Parathyroid adenoma (tissue), 2 donors: ENCODE results near the gene ALDH1A1.

Source experiments
- H2AFZ ChIP-seq: fragments of 300-600 bp; sonication (generic); one replicate; pipeline ENCODE4 v1.7.0; 2017; ENCODE audit warnings: antibody characterized with exemption, mild to moderate bottlenecking
- H3K27ac ChIP-seq: fragments of 300-600 bp; sonication (generic); one replicate; pipeline ENCODE4 v1.7.0; 2017
- H3K27me3 ChIP-seq: fragments of 300-600 bp; sonication (generic); one replicate; pipeline ENCODE4 v1.7.0; 2017; ENCODE audit warnings: low read length; ENCODE audit not compliant: control insufficient read depth, insufficient read depth
- H3K36me3 ChIP-seq: fragments of 300-600 bp; sonication (generic); one replicate; pipeline ENCODE4 v1.7.0; 2017; ENCODE audit warnings: low read length; ENCODE audit not compliant: control insufficient read depth, insufficient read depth
- H3K4me1 ChIP-seq: fragments of 300-600 bp; sonication (generic); one replicate; pipeline ENCODE4 v1.7.0; 2017; ENCODE audit warnings: control low read depth
- H3K4me2 ChIP-seq: fragments of 300-600 bp; sonication (generic); one replicate; pipeline ENCODE4 v1.7.0; 2017; ENCODE audit warnings: low read length
- H3K4me3 ChIP-seq: fragments of 300-600 bp; sonication (generic); one replicate; pipeline ENCODE4 v1.7.0; 2017; ENCODE audit warnings: low read depth, low read length
- H3K79me2 ChIP-seq: fragments of 300-600 bp; sonication (generic); one replicate; pipeline ENCODE4 v1.7.0; 2017; ENCODE audit warnings: control low read depth
- H3K9ac ChIP-seq: fragments of 300-600 bp; sonication (generic); one replicate; pipeline ENCODE4 v1.7.0; 2017; ENCODE audit warnings: mild to moderate bottlenecking
- H3K9me3 ChIP-seq: fragments of 300-600 bp; sonication (generic); one replicate; pipeline ENCODE4 v1.7.0; 2017; ENCODE audit warnings: low read length; ENCODE audit not compliant: control insufficient read depth
- CTCF ChIP-seq: fragments of 300-600 bp; sonication (generic); IDR thresholded peaks from one replicate; pipeline ENCODE4 v1.7.0; 2017; ENCODE audit warnings: antibody characterized with exemption, mild to moderate bottlenecking
- donor health status: primary hyperparathyroidism.

ALDH1A1 gene

GRCh38 chr9:72986522-72987116 is 33.8 kb upstream of the ALDH1A1 start:
- Histone ChIP-seq H3K36me3 (no peaks in the 10 kb centered on the region), H3K4me3 (no peak overlapping the region), H3K27ac (no peak overlapping the region), H3K9ac (no peak overlapping the region), H3K79me2 (no peaks in the 10 kb centered on the region), H3K4me2 (no peak overlapping the region), H3K27me3 (no peaks in the 10 kb centered on the region), H3K9me3 (no peaks in the 10 kb centered on the region), H3K4me1 (no peaks in the 10 kb centered on the region), H2AFZ (no peak overlapping the region)
- TF ChIP-seq CTCF = no peak

GRCh38 chr9:72985746-72986145 is 32.9 kb upstream of the ALDH1A1 start:
- Histone ChIP-seq H3K9ac (no peak overlapping the region), H3K4me1 (no peaks in the 10 kb centered on the region), H3K4me2 (no peak overlapping the region), H3K9me3 (no peaks in the 10 kb centered on the region), H2AFZ (no peak overlapping the region), H3K36me3 (no peaks in the 10 kb centered on the region), H3K4me3 (no peak overlapping the region), H3K27ac (no peak overlapping the region), H3K27me3 (no peaks in the 10 kb centered on the region), H3K79me2 (no peaks in the 10 kb centered on the region)
- TF ChIP-seq CTCF = no peak

GRCh38 chr9:72984991-72985390 is 32.1 kb upstream of the ALDH1A1 start:
- TF ChIP-seq CTCF = no peak
- Histone ChIP-seq H3K36me3 (no peaks in the 10 kb centered on the region), H3K4me2 (no peak overlapping the region), H3K9me3 (no peaks in the 10 kb centered on the region), H3K27me3 (no peaks in the 10 kb centered on the region), H3K79me2 (no peaks in the 10 kb centered on the region), H3K27ac (no peak overlapping the region), H3K4me3 (no peak overlapping the region), H2AFZ (no peak overlapping the region), H3K9ac (no peak overlapping the region), H3K4me1 (no peaks in the 10 kb centered on the region)

- H3K4me3 ChIP-seq = no peak overlapping the region
- no peak overlapping the region for H2AFZ ChIP-seq
- no peaks in the 10 kb centered on the region for H3K79me2 ChIP-seq
- TF ChIP-seq CTCF = no peak
- no peaks in the 10 kb centered on the region for H3K9me3 ChIP-seq
- no peaks in the 10 kb centered on the region for H3K36me3 ChIP-seq
- no peak overlapping the region for H3K9ac ChIP-seq
- no peak overlapping the region for H3K27ac ChIP-seq
- no peak overlapping the region for H3K4me2 ChIP-seq
- H3K4me1 ChIP-seq = no peaks in the 10 kb centered on the region
- no peaks in the 10 kb centered on the region for H3K27me3 ChIP-seq
Measured at GRCh38 chr9:72984226-72984947, 31.5 kb upstream of the ALDH1A1 start.
